Measurements from ENCODE around the gene POU2F1. TPM values are rescaled to one million over a fixed set of nuclear protein-coding genes. Genes with fewer than 3 reads are reported as not detected.

Gene POU2F1
- polyA plus RNA-seq, 1 donor (not counting 4 experiments of a cell fraction or from before 2014, with no cell fraction given) = 3.2 TPM

- no peaks in the 10 kb centered on the region for H3K79me2 ChIP-seq (ENCODE audit: control insufficient read depth, insufficient read depth, low read length)
- no peak overlapping the region for H3K27ac ChIP-seq (ENCODE audit: control insufficient read depth, insufficient read depth, low read length)
- no peaks in the 10 kb centered on the region for H3K9me1 ChIP-seq (ENCODE audit: control insufficient read depth, extremely low read depth, insufficient read depth, low read length)
- TF ChIP-seq CTCF (optimal IDR thresholded peaks at IDR 0.05 in 1 of 3, IDR thresholded peaks at IDR 0.05 in 1 of 3, conservative IDR thresholded peaks at IDR 0.05 in 1 of 3; ENCODE audit: extremely low read depth in 1 of 3, insufficient read depth in 2 of 3, low read length in 3 of 3) (no peak), EZH2 (IDR thresholded peaks at IDR 0.05; ENCODE audit: low read length) (no peak)
- no peak overlapping the region for H2AFZ ChIP-seq (ENCODE audit: control insufficient read depth, low read length)
- no peak for DNase-seq (ENCODE audit: low read depth, low spot score)
- H3K4me3 ChIP-seq (ENCODE audit: control insufficient read depth in 2 of 3, extremely low read depth in 1 of 3, insufficient read depth in 2 of 3, low read depth in 1 of 3, low read length in 3 of 3) = no peak overlapping the region
- dilution Hi-C loops (cut with MboI; ENCODE audit: extremely low pct_ligation_motif_present, low sequenced_read_pairs) = no loop called here
- no peak overlapping the region for H3K9ac ChIP-seq (ENCODE audit: control insufficient read depth, extremely low read depth, insufficient read depth, low read length)
- H3K27me3 ChIP-seq (ENCODE audit: control insufficient read depth, extremely low read depth, insufficient read depth, low read length) = peaks cover 7% of the 10 kb centered on the region
- H3K4me1 ChIP-seq (ENCODE audit: control insufficient read depth, extremely low read depth, insufficient read depth, low read length) = peaks cover 4% of the 10 kb centered on the region
- no peaks in the 10 kb centered on the region for H3K9me3 ChIP-seq (ENCODE audit: control insufficient read depth, low read depth, low read length)
- H4K20me1 ChIP-seq (ENCODE audit: control insufficient read depth, extremely low read depth, insufficient read depth, low read length) = no peaks in the 10 kb centered on the region
- H3K4me2 ChIP-seq (ENCODE audit: control insufficient read depth, extremely low read depth, insufficient read depth, low read depth, low read length) = no peak overlapping the region
- FAIRE-seq = no peak
- no peaks in the 10 kb centered on the region for H3K36me3 ChIP-seq (ENCODE audit: control insufficient read depth in 2 of 2, extremely low read depth in 1 of 2, insufficient read depth in 2 of 2, low read length in 2 of 2)
Measured at GRCh38 chr1:167469280-167469965, 248.7 kb downstream of the POU2F1 start.

GRCh38 chr1:167471568-167471967, 250.9 kb downstream of the POU2F1 start:
- no peak overlapping the region for H3K27ac ChIP-seq (ENCODE audit: control insufficient read depth, insufficient read depth, low read length)
- no peak overlapping the region for H3K9ac ChIP-seq (ENCODE audit: control insufficient read depth, extremely low read depth, insufficient read depth, low read length)
- DNase-seq (ENCODE audit: low read depth, low spot score) (no peak), FAIRE-seq (no peak)
- H3K4me2 ChIP-seq (ENCODE audit: control insufficient read depth, extremely low read depth, insufficient read depth, low read depth, low read length) = no peak overlapping the region
- no peak for TF ChIP-seq EZH2 (IDR thresholded peaks at IDR 0.05; ENCODE audit: low read length)
- no peak for TF ChIP-seq CTCF (optimal IDR thresholded peaks at IDR 0.05 in 1 of 3, IDR thresholded peaks at IDR 0.05 in 1 of 3, conservative IDR thresholded peaks at IDR 0.05 in 1 of 3; ENCODE audit: extremely low read depth in 1 of 3, insufficient read depth in 2 of 3, low read length in 3 of 3)
- no peak overlapping the region for H2AFZ ChIP-seq (ENCODE audit: control insufficient read depth, low read length)
- no peaks in the 10 kb centered on the region for H3K9me1 ChIP-seq (ENCODE audit: control insufficient read depth, extremely low read depth, insufficient read depth, low read length)
- H3K9me3 ChIP-seq (ENCODE audit: control insufficient read depth, low read depth, low read length) = no peaks in the 10 kb centered on the region
- peaks cover 11% of the 10 kb centered on the region for H3K27me3 ChIP-seq (ENCODE audit: control insufficient read depth, extremely low read depth, insufficient read depth, low read length)
- H3K4me1 ChIP-seq (ENCODE audit: control insufficient read depth, extremely low read depth, insufficient read depth, low read length) = peaks cover 4% of the 10 kb centered on the region
- H3K4me3 ChIP-seq (ENCODE audit: control insufficient read depth in 2 of 3, extremely low read depth in 1 of 3, insufficient read depth in 2 of 3, low read depth in 1 of 3, low read length in 3 of 3) = no peak overlapping the region
- H3K36me3 ChIP-seq (ENCODE audit: control insufficient read depth in 2 of 2, extremely low read depth in 1 of 2, insufficient read depth in 2 of 2, low read length in 2 of 2) = no peaks in the 10 kb centered on the region
- H4K20me1 ChIP-seq (ENCODE audit: control insufficient read depth, extremely low read depth, insufficient read depth, low read length) = no peaks in the 10 kb centered on the region
- H3K79me2 ChIP-seq (ENCODE audit: control insufficient read depth, insufficient read depth, low read length) = no peaks in the 10 kb centered on the region
- dilution Hi-C loops (cut with MboI; ENCODE audit: extremely low pct_ligation_motif_present, low sequenced_read_pairs) = no loop called here
